ENCODE data around the gene SYT1.

- TF ChIP-seq POLR2AphosphoS5 (IDR thresholded peaks at IDR 0.05; ENCODE audit: low read depth) (no peak), EZH2 (IDR thresholded peaks at IDR 0.05; ENCODE audit: low read depth, unreplicated experiment) (no peak), CTCF (conservative IDR thresholded peaks at IDR 0.05; ENCODE audit: low read depth in 2 of 2) (no peak), CREB1 (CRISPR knock-in tag; IDR thresholded peaks at IDR 0.05; ENCODE audit: low read depth) (no peak), STAT1 (IDR thresholded peaks at IDR 0.05; ENCODE audit: unreplicated experiment) (no peak), NANOG (IDR thresholded peaks at IDR 0.05; ENCODE audit: borderline replicate concordance) (no peak), EZH2phosphoT487 (IDR thresholded peaks at IDR 0.05; ENCODE audit: unreplicated experiment) (no peak), ZNF331 (CRISPR knock-in tag; IDR thresholded peaks at IDR 0.05; ENCODE audit: low read depth) (no peak)
- TF ChIP-seq, protein P1, sequence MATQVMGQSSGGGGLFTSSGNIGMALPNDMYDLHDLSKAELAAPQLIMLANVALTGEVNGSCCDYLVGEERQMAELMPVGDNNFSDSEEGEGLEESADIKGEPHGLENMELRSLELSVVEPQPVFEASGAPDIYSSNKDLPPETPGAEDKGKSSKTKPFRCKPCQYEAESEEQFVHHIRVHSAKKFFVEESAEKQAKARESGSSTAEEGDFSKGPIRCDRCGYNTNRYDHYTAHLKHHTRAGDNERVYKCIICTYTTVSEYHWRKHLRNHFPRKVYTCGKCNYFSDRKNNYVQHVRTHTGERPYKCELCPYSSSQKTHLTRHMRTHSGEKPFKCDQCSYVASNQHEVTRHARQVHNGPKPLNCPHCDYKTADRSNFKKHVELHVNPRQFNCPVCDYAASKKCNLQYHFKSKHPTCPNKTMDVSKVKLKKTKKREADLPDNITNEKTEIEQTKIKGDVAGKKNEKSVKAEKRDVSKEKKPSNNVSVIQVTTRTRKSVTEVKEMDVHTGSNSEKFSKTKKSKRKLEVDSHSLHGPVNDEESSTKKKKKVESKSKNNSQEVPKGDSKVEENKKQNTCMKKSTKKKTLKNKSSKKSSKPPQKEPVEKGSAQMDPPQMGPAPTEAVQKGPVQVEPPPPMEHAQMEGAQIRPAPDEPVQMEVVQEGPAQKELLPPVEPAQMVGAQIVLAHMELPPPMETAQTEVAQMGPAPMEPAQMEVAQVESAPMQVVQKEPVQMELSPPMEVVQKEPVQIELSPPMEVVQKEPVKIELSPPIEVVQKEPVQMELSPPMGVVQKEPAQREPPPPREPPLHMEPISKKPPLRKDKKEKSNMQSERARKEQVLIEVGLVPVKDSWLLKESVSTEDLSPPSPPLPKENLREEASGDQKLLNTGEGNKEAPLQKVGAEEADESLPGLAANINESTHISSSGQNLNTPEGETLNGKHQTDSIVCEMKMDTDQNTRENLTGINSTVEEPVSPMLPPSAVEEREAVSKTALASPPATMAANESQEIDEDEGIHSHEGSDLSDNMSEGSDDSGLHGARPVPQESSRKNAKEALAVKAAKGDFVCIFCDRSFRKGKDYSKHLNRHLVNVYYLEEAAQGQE (IDR thresholded peaks at IDR 0.05; ENCODE audit: unreplicated experiment), result no peak
Measured at GRCh38 chr12:79021021-79021420, 156.4 kb downstream of the SYT1 start.
